GM19023 (cell line): ENCODE data around the gene CACNG1.
"Not testable (repeated sequence)": the region's sequence is repeated elsewhere in the genome, so short reads cannot be mapped to it uniquely, and the experiment has no call there.

Experiments
- ATAC-seq: cut with Tn5 transposase; IDR thresholded peaks from one replicate; pipeline ENCODE4 v1.9.1; 2021; ENCODE audit warnings: mild to moderate bottlenecking, moderate library complexity; ENCODE audit not compliant: unreplicated experiment

Gene CACNG1

GRCh38 chr17:67024736-67025135 lies 19.6 kb upstream of the CACNG1 start:
- ATAC-seq, result no peak

GRCh38 chr17:67025216-67025792 lies 19.1 kb upstream of the CACNG1 start:
- no peak for ATAC-seq

- ATAC-seq, result no peak
Observed at GRCh38 chr17:67026341-67026740, 18.0 kb upstream of the CACNG1 start.

- ATAC-seq, result no peak
Observed at GRCh38 chr17:67027031-67027628, 17.2 kb upstream of the CACNG1 start.

- no peak for ATAC-seq
Observed at GRCh38 chr17:67030641-67031040, 13.7 kb upstream of the CACNG1 start.

GRCh38 chr17:67032382-67032781 lies 12.0 kb upstream of the CACNG1 start:
- ATAC-seq, result no peak

- no peak for ATAC-seq
Observed at GRCh38 chr17:67032985-67033384, 11.4 kb upstream of the CACNG1 start.

GRCh38 chr17:67033613-67034012 lies 10.7 kb upstream of the CACNG1 start:
- ATAC-seq, result no peak

- ATAC-seq, result peak; percentile 62
Observed at GRCh38 chr17:67035131-67036083, 8.9 kb upstream of the CACNG1 start.

GRCh38 chr17:67038861-67039365 lies 5.4 kb upstream of the CACNG1 start:
- ATAC-seq, result no peak

- no peak for ATAC-seq
Observed at GRCh38 chr17:67040652-67041051, 3.7 kb upstream of the CACNG1 start.

GRCh38 chr17:67041119-67041518 lies 3.2 kb upstream of the CACNG1 start:
- ATAC-seq, result not testable (repeated sequence)

- no peak for ATAC-seq
Observed at GRCh38 chr17:67041531-67041930, 2.8 kb upstream of the CACNG1 start.

GRCh38 chr17:67041941-67042899 lies 2.1 kb upstream of the CACNG1 start:
- no peak for ATAC-seq

GRCh38 chr17:67043283-67043682 lies 1.1 kb upstream of the CACNG1 start:
- ATAC-seq, result no peak

GRCh38 chr17:67044940-67045339 lies 586 bp downstream of the CACNG1 start:
- no peak for ATAC-seq

GRCh38 chr17:67046398-67046797 lies 2.0 kb downstream of the CACNG1 start:
- ATAC-seq, result no peak

GRCh38 chr17:67047382-67047781 lies 3.0 kb downstream of the CACNG1 start:
- ATAC-seq, result no peak

- ATAC-seq, result no peak
Observed at GRCh38 chr17:67049025-67049739, 4.8 kb downstream of the CACNG1 start.

- no peak for ATAC-seq
Observed at GRCh38 chr17:67050066-67050465, 5.7 kb downstream of the CACNG1 start.
